ENCODE measurements around the gene NKX1-2. TPM values are rescaled to one million over a fixed set of nuclear protein-coding genes. Genes with fewer than 3 reads are reported as not detected.

NKX1-2 gene
- total RNA-seq, 2 experiments from 2014 or later: not detected

DNA sequence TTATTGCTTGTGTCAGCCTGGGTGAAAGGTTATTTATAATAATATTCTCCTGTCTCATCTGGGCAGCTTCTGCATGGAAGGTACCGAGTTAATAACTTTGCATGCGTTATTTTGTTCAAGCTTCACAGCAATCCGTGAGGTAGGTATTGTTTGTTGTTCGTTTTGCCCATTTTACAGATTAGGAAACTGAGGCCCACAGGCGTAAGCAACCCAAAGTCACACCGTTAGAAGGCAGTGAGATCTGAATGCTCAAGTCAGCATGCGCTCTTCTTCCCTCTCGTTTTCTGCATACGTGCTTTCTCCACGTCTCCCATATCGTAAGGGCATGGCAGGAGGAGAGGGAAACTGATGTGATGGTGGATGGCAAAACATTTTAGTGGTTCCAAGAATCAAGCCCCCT lies 45.9 kb upstream of the NKX1-2 start:
- POLR2A ChIA-PET: no interaction called here
- CTCF ChIA-PET (ENCODE audit: unreplicated experiment): no interaction called here

DNA sequence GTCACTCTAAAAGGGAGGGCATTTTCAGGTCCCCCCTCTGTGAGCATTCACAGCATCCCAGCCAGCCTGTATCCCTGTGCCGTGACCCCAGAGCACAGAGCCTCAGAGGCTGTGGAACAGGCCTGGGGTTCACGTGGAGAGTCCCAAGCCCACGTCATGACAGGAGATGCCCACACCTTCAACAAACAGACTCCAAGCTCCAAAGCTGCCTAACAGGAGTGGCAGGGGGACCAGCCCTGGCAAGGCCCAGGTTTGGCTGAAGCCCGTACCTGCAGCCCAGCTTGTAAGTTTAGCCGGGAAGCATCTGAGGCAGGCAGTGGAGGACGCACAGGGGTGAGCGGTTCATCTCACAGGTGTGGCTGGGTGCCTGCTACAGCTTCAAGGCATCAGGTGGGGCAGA lies 45.3 kb upstream of the NKX1-2 start:
- no peaks in the 10 kb centered on the region for H3K9me3 ChIP-seq (ENCODE audit: low read length)
- no peak overlapping the region for H3K4me3 ChIP-seq (ENCODE audit: low read depth, low read length, poor library complexity, severe bottlenecking)
- CTCF ChIA-PET (ENCODE audit: unreplicated experiment): no interaction called here
- no peaks in the 10 kb centered on the region for H3K4me1 ChIP-seq (ENCODE audit: insufficient read depth, low read length, poor library complexity, severe bottlenecking)
- no peak overlapping the region for H2AFZ ChIP-seq (ENCODE audit: low read length)
- no peak overlapping the region for H3K27ac ChIP-seq (ENCODE audit: low read depth, low read length, poor library complexity, severe bottlenecking)
- no peak overlapping the region for H3K4me2 ChIP-seq (ENCODE audit: low read length)
- no peak for TF ChIP-seq EZH2phosphoT487 (IDR thresholded peaks at IDR 0.05; ENCODE audit: borderline replicate concordance, low read depth, low read length)
- TF ChIP-seq, protein P1, sequence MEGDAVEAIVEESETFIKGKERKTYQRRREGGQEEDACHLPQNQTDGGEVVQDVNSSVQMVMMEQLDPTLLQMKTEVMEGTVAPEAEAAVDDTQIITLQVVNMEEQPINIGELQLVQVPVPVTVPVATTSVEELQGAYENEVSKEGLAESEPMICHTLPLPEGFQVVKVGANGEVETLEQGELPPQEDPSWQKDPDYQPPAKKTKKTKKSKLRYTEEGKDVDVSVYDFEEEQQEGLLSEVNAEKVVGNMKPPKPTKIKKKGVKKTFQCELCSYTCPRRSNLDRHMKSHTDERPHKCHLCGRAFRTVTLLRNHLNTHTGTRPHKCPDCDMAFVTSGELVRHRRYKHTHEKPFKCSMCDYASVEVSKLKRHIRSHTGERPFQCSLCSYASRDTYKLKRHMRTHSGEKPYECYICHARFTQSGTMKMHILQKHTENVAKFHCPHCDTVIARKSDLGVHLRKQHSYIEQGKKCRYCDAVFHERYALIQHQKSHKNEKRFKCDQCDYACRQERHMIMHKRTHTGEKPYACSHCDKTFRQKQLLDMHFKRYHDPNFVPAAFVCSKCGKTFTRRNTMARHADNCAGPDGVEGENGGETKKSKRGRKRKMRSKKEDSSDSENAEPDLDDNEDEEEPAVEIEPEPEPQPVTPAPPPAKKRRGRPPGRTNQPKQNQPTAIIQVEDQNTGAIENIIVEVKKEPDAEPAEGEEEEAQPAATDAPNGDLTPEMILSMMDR (conservative IDR thresholded peaks at IDR 0.05; ENCODE audit: low read length): no peak
- 0 out of 2 replicates have a peak, but pooled peaks cover 4% of the 10 kb centered on the region for H3K36me3 ChIP-seq (ENCODE audit: insufficient read depth, low read length)
- H3K79me2 ChIP-seq (ENCODE audit: insufficient read depth, low read depth, low read length): no peaks in the 10 kb centered on the region
- no peaks in the 10 kb centered on the region for H4K20me1 ChIP-seq (ENCODE audit: insufficient read depth, low read length)
- POLR2A ChIA-PET: interaction anchor here (0.6 kb wide), 1 partner anchor 17 kb away, joined by 3 read pairs; no protein-coding TSS in a partner anchor
- no peak for DNase-seq (ENCODE audit: low spot score)
- no peaks in the 10 kb centered on the region for H3K9me2 ChIP-seq (ENCODE audit: insufficient read depth, low read length)
- intact Hi-C loops (cut with micrococcal nuclease; ENCODE audit: unreplicated experiment): no loop called here
- no TSS peak for BruUV-seq (replicated peaks)

More for the DNA sequence above, 45.9 kb upstream of the NKX1-2 start:
- Histone ChIP-seq H3K4me3 (ENCODE audit: low read depth, low read length, poor library complexity, severe bottlenecking) (no peak overlapping the region), H3K27ac (ENCODE audit: low read depth, low read length, poor library complexity, severe bottlenecking) (no peak overlapping the region), H2AFZ (ENCODE audit: low read length) (no peak overlapping the region), H3K9me2 (ENCODE audit: insufficient read depth, low read length) (no peaks in the 10 kb centered on the region), H3K4me2 (ENCODE audit: low read length) (no peak overlapping the region), H3K36me3 (ENCODE audit: insufficient read depth, low read length) (peaks cover 8% of the 10 kb centered on the region), H4K20me1 (ENCODE audit: insufficient read depth, low read length) (no peaks in the 10 kb centered on the region), H3K4me1 (ENCODE audit: insufficient read depth, low read length, poor library complexity, severe bottlenecking) (no peaks in the 10 kb centered on the region), H3K9me3 (ENCODE audit: low read length) (peaks cover 3% of the 10 kb centered on the region; the same call in 1 of the 2 replicates), H3K79me2 (ENCODE audit: insufficient read depth, low read depth, low read length) (no peaks in the 10 kb centered on the region)
- TF ChIP-seq, protein P1 (conservative IDR thresholded peaks at IDR 0.05; ENCODE audit: low read length): no peak
- no peak for TF ChIP-seq EZH2phosphoT487 (IDR thresholded peaks at IDR 0.05; ENCODE audit: borderline replicate concordance, low read depth, low read length)
- DNase-seq (ENCODE audit: low spot score): no peak
- intact Hi-C loops (cut with micrococcal nuclease; ENCODE audit: unreplicated experiment): no loop called here
- BruUV-seq (replicated peaks): no TSS peak

GRCh38 chr10:124494046-124494807 lies 44.4 kb upstream of the NKX1-2 start:
- H3K27ac ChIP-seq (ENCODE audit: low read depth, low read length, poor library complexity, severe bottlenecking): no peak overlapping the region
- CTCF ChIA-PET (ENCODE audit: unreplicated experiment): no interaction called here
- no peak for DNase-seq (ENCODE audit: low spot score)
- H3K4me2 ChIP-seq (ENCODE audit: low read length): no peak overlapping the region
- no peaks in the 10 kb centered on the region for H3K36me3 ChIP-seq (ENCODE audit: insufficient read depth, low read length)
- POLR2A ChIA-PET: interaction anchor here (0.6 kb wide), 1 partner anchor 1338 kb away, joined by 4 read pairs; no protein-coding TSS in a partner anchor
- TF ChIP-seq EZH2phosphoT487 (IDR thresholded peaks at IDR 0.05; ENCODE audit: borderline replicate concordance, low read depth, low read length): no peak
- TF ChIP-seq, protein P1 (conservative IDR thresholded peaks at IDR 0.05; ENCODE audit: low read length): no peak
- H3K9me2 ChIP-seq (ENCODE audit: insufficient read depth, low read length): no peaks in the 10 kb centered on the region
- H2AFZ ChIP-seq (ENCODE audit: low read length): no peak overlapping the region
- no peaks in the 10 kb centered on the region for H3K9me3 ChIP-seq (ENCODE audit: low read length)
- H3K4me1 ChIP-seq (ENCODE audit: insufficient read depth, low read length, poor library complexity, severe bottlenecking): peaks cover under 1% of the 10 kb centered on the region
- H3K4me3 ChIP-seq (ENCODE audit: low read depth, low read length, poor library complexity, severe bottlenecking): no peak overlapping the region
- H3K79me2 ChIP-seq (ENCODE audit: insufficient read depth, low read depth, low read length): no peaks in the 10 kb centered on the region
- intact Hi-C loops (cut with micrococcal nuclease; ENCODE audit: unreplicated experiment): no loop called here
- no peaks in the 10 kb centered on the region for H4K20me1 ChIP-seq (ENCODE audit: insufficient read depth, low read length)
- no TSS peak for BruUV-seq (replicated peaks)

All from OCI-LY7 (cell line).